SK-N-SH (cell line): ENCODE data around the gene MALRD1. TPM values are rescaled to one million over a fixed set of nuclear protein-coding genes. Genes with fewer than 3 reads are reported as not detected.
"Not testable (repeated sequence)": the region's sequence is repeated elsewhere in the genome, so short reads cannot be mapped to it uniquely, and the experiment has no call there.

Experiments
- CTCF ChIA-PET: fragments of 300-600, 350-600 bp; formaldehyde crosslinking; extraction: SDS; loops from one replicate; lab custom pipeline; 2021; lab: Yijun Ruan, JAX
- POLR2A ChIA-PET: fragments of 350-600 bp; sonication (Branson Sonifier 250); formaldehyde crosslinking; extraction: SDS; loops from one replicate; lab custom pipeline; 2020; ENCODE audit warnings: antibody characterized with exemption, inconsistent platforms; lab: Yijun Ruan, JAX
- DNase-seq: peaks from one replicate; pipeline ENCODE4 v3.0.0; 2012
- H2AFZ ChIP-seq: fragments of 200-600 bp; sonication (generic); 2 replicates; pipeline ENCODE4 v1.8.1; 2016; ENCODE audit warnings: antibody characterized with exemption, mild to moderate bottlenecking, low read depth
- H3F3A ChIP-seq: fragments of 200-600 bp; sonication (generic); replicated peaks from 2 replicates; pipeline ENCODE3; 2016; ENCODE audit warnings: antibody characterized with exemption, mild to moderate bottlenecking; ENCODE audit not compliant: insufficient read depth
- H3K27ac ChIP-seq, 2 experiments: fragments of 200-500 bp in 1 of 2; fragments of 200-600 bp in 1 of 2; sonication (Bioruptor generic) in 1 of 2; sonication (generic), shearing (Covaris generic) in 1 of 2; 2 replicates each; pipeline versions ENCODE4 v1.5.1 to v1.6.1; 2014 to 2016; ENCODE audit warnings: low read depth in 2 of 2, inconsistent platforms in 1 of 2, low read length in 1 of 2, mild to moderate bottlenecking in 1 of 2, mixed read lengths in 1 of 2
- H3K27me3 ChIP-seq: fragments of 200-600 bp; sonication (generic), shearing (Covaris generic); 2 replicates; pipeline ENCODE4 v1.6.1; 2016; ENCODE audit warnings: mixed run types; ENCODE audit not compliant: insufficient read depth
- H3K36me3 ChIP-seq, 2 experiments: fragments of 200-500 bp in 1 of 2; fragments of 200-600 bp in 1 of 2; sonication (Bioruptor generic) in 1 of 2; sonication (generic) in 1 of 2; replicated peaks in 1 of 2; 2 replicates each; pipeline versions ENCODE3 to v1.5.1; 2014 to 2016; ENCODE audit warnings: low read length in 1 of 2, mild to moderate bottlenecking in 1 of 2; ENCODE audit not compliant: insufficient read depth in 2 of 2, control insufficient read depth in 1 of 2
- H3K4me1 ChIP-seq, 2 experiments: fragments of 200-500 bp in 1 of 2; fragments of 200-600 bp in 1 of 2; sonication (Bioruptor generic) in 1 of 2; sonication (generic), shearing (Covaris generic) in 1 of 2; 2 replicates each; pipeline versions ENCODE4 v1.5.1 to v1.6.1; 2014 to 2016; ENCODE audit warnings: low read depth in 1 of 2, low read length in 1 of 2, mixed run types in 1 of 2; ENCODE audit not compliant: insufficient read depth in 2 of 2, control insufficient read depth in 1 of 2
- H3K4me2 ChIP-seq: fragments of 200-600 bp; sonication (generic), shearing (Covaris generic); 2 replicates; pipeline ENCODE4 v1.6.1; 2017; ENCODE audit warnings: mixed run types
- H3K4me3 ChIP-seq, 2 experiments: fragments of 200-500 bp in 1 of 2; fragments of 200-600 bp in 1 of 2; sonication (Bioruptor generic) in 1 of 2; sonication (generic), shearing (Covaris generic) in 1 of 2; 2 replicates each; pipeline versions ENCODE4 v1.5.1 to v1.8.1; 2014 to 2016; ENCODE audit warnings: low read depth in 2 of 2, inconsistent platforms in 1 of 2, low read length in 1 of 2, mild to moderate bottlenecking in 1 of 2, mixed read lengths in 1 of 2, moderate library complexity in 1 of 2
- H3K79me2 ChIP-seq: fragments of 200-600 bp; sonication (generic); 2 replicates; pipeline ENCODE4 v1.8.1; 2017; ENCODE audit warnings: mild to moderate bottlenecking; ENCODE audit not compliant: insufficient read depth
- H3K9ac ChIP-seq: fragments of 200-600 bp; sonication (generic); 2 replicates; pipeline ENCODE4 v1.6.1; 2017; ENCODE audit warnings: mixed run types
- H3K9me2 ChIP-seq: fragments of 200-600 bp; sonication (generic); 2 replicates; pipeline ENCODE4 v1.6.1; 2017; ENCODE audit warnings: mixed run types
- H3K9me3 ChIP-seq: fragments of 200-600 bp; sonication (generic); 2 replicates; pipeline ENCODE4 v1.6.1; 2017; ENCODE audit warnings: mixed run types, mild to moderate bottlenecking, moderate library complexity
- H4K20me1 ChIP-seq: fragments of 200-600 bp; sonication (generic); 2 replicates; pipeline ENCODE4 v1.6.1; 2017; ENCODE audit warnings: mild to moderate bottlenecking, mixed run types; ENCODE audit not compliant: insufficient read depth
- ELF1 ChIP-seq: IDR thresholded peaks from 2 replicates; pipeline ENCODE4 v1.4.0; 2012
- EP300 ChIP-seq, 2 experiments: IDR thresholded peaks; 2 replicates each; pipeline versions ENCODE4 v1.4.0 to v1.6.1; 2012; ENCODE audit warnings: borderline replicate concordance in 1 of 2, low read depth in 1 of 2, low read length in 1 of 2
- FOXJ3 ChIP-seq: sonication (generic); formaldehyde crosslinking; IDR thresholded peaks from 2 replicates; pipeline ENCODE4 v1.5.1; 2020; ENCODE audit warnings: mild to moderate bottlenecking, missing genetic modification reagents
- FOXM1 ChIP-seq: IDR thresholded peaks from 2 replicates; pipeline ENCODE4 v1.4.0; 2012; ENCODE audit warnings: low read depth, mild to moderate bottlenecking
- MXI1 ChIP-seq: IDR thresholded peaks from 2 replicates; pipeline ENCODE4 v1.6.1; 2012; ENCODE audit warnings: mild to moderate bottlenecking, low read depth, low read length, improper control_type of control experiment
- NRF1 ChIP-seq: IDR thresholded peaks from 2 replicates; pipeline ENCODE4 v1.6.1; 2012; ENCODE audit warnings: low read depth, mild to moderate bottlenecking, low read length
- RFX5 ChIP-seq: IDR thresholded peaks from 2 replicates; pipeline ENCODE4 v1.6.1; 2012; ENCODE audit warnings: mild to moderate bottlenecking, improper control_type of control experiment, low read length
- SIN3A ChIP-seq: IDR thresholded peaks from 2 replicates; pipeline ENCODE4 v1.6.1; 2012; ENCODE audit warnings: low read depth, mild to moderate bottlenecking, low read length, moderate library complexity, borderline replicate concordance
- TCF12 ChIP-seq: IDR thresholded peaks from 2 replicates; pipeline ENCODE4 v1.4.0; 2012
- TEAD4 ChIP-seq: IDR thresholded peaks from 2 replicates; pipeline ENCODE4 v1.4.0; 2012; ENCODE audit warnings: mild to moderate bottlenecking, borderline replicate concordance; ENCODE audit not compliant: insufficient read depth
- YY1 ChIP-seq: IDR thresholded peaks from 2 replicates; pipeline ENCODE4 v1.4.0; 2012; ENCODE audit warnings: low read depth, mild to moderate bottlenecking
- WGBS: methylation state at CpG from one replicate; pipeline ENCODE4 v1.1.6; 2017; ENCODE audit warnings: low lambda C conversion rate; 5-methylcytosine and 5-hydroxymethylcytosine counted together
- polyA plus RNA-seq, 3 experiments: library from polyadenylated mRNA; depleted of rRNA; stranded (reverse); fragments of >200 nt; gene quantifications; 2 replicates each; pipeline ENCODE4 v1.2.3, GENCODE V29; 2012
- TF ChIP-seq, protein P1 (sequence below): IDR thresholded peaks from 2 replicates; pipeline ENCODE4 v1.4.0; 2012; ENCODE audit warnings: low read depth
- TF ChIP-seq, protein P2 (sequence below): IDR thresholded peaks from 2 replicates; pipeline ENCODE4 v1.4.0; 2012; ENCODE audit warnings: low read depth, borderline replicate concordance
- TF ChIP-seq, protein P3 (sequence below): fragments of 200-600 bp; sonication (generic); IDR thresholded peaks from 2 replicates; pipeline ENCODE4 v1.6.1; 2017; ENCODE audit warnings: antibody characterized with exemption, mild to moderate bottlenecking, moderate library complexity

The MALRD1 gene
- polyA plus RNA-seq, 1 of the 3 experiments (the other 2 are of a cell fraction): not detected

DNA sequence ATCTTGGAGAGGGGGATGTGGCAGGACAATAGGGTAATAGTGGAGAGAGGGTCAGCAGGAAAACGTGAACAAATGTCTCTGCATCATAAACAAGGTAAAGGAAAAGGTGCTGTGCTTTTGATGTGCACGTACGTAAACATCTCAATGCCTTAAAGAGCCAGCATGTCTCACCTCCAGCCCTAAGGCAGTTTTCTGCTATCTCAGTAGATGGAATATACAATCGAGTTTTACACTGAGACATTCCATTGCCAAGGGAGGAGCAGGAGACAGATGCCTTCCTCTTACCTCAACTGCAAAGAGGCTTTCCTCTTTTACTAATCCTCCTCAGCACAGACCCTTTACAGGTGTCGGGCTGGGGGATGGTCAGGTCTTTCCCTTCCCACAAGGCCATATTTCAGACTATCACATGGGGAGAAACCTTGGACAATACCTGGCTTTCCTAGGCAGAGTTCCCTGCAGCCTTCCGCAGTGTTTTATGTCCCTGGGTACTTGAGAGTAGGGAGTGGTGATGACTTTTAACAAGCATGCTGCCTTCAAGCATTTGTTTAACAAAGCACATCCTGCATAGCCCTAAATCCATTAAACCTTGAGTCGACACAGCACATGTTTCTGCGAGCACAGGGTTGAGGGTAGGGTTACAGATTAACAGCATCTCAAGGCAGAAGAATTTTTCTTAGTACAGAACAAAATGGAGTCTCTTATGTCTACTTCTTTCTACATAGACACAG, 461.6 kb downstream of the MALRD1 start:
- WGBS: 38% methylated on average over 7 of the region's 8 CpGs

DNA sequence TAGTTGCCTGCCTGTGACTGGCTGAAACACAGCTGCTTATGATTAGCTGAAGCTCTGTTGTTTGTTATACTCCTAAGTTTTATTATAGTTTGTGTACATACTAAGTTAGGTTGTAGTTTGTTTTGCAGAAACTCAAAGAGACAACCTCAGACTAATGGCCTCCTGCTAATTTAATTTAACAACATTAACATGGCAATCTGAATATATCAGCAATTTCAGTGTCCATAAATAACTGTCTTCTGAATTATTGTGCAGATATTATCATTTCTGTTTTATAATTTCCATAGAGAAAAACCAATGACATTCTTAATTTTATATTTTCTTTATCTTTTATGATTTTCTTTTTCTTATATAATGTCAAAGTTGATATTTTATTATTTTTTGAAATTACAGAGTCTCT, 469.5 kb downstream of the MALRD1 start:
- no peaks in the 10 kb centered on the region for H3K27me3 ChIP-seq
- H3K9me3 ChIP-seq: no peaks in the 10 kb centered on the region
- no peaks in the 10 kb centered on the region for H3K9me2 ChIP-seq
- H4K20me1 ChIP-seq: no peaks in the 10 kb centered on the region
- ChIA-PET POLR2A (no interaction called here), CTCF (no interaction called here)
- no peak overlapping the region for H3K4me3 ChIP-seq
- H3K9ac ChIP-seq: no peak overlapping the region
- no peak overlapping the region for H3K27ac ChIP-seq
- no peak overlapping the region for H3K4me2 ChIP-seq
- H2AFZ ChIP-seq: no peak overlapping the region
- H3F3A ChIP-seq: no peaks in the 10 kb centered on the region
- H3K79me2 ChIP-seq: no peaks in the 10 kb centered on the region
- H3K4me1 ChIP-seq: no peaks in the 10 kb centered on the region; a peak in 1 of 4 replicates
- peak in 1 of 2 experiments; percentile 42; a peak in 1 of 4 replicates for TF ChIP-seq EP300 (IDR thresholded peaks at IDR 0.05; ENCODE audit: borderline replicate concordance in 1 of 2, low read depth in 1 of 2, low read length in 1 of 2)
- peak; percentile 77; the same call in 1 of the 2 replicates for TF ChIP-seq RFX5
- no peak for TF ChIP-seq NRF1
- DNase-seq: peak; percentile 11
- H3K36me3 ChIP-seq: no peaks in the 10 kb centered on the region

More for the DNA sequence above, 461.6 kb downstream of the MALRD1 start:
- H3K4me2 ChIP-seq, H3K79me2 ChIP-seq, CTCF ChIA-PET, H3K36me3 ChIP-seq, H2AFZ ChIP-seq, H3K4me1 ChIP-seq, H3K9me2 ChIP-seq, H3K4me3 ChIP-seq, H3K27ac ChIP-seq, H3F3A ChIP-seq, H3K9me3 ChIP-seq, POLR2A ChIA-PET, DNase-seq, H3K9ac ChIP-seq, H3K27me3 ChIP-seq, H4K20me1 ChIP-seq: not testable (repeated sequence)

DNA sequence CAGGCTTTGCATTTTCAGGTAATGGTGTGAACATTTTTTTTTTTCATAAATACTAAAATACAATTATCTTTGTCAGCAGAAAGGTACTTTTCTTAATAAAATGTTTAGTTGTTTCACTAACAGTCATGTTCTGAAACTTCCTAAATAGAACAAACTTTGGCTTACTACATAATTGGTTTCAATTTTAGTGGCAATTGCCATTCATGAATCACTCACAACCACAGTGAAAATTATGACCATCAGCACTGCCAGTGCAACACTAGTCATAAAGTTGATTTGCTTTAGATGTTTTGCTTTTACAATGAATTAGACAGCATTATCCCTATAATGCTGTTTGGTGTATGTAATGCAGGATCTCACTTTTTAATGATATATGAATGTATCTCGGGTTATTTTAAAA, 470.0 kb downstream of the MALRD1 start:
- no peak overlapping the region for H3K27ac ChIP-seq
- ChIA-PET POLR2A (no interaction called here), CTCF (no interaction called here)
- no peak overlapping the region for H3K9ac ChIP-seq
- H3K4me3 ChIP-seq: no peak overlapping the region
- H3K4me1 ChIP-seq: no peaks in the 10 kb centered on the region; a peak in 1 of 4 replicates
- no peaks in the 10 kb centered on the region for H3K9me2 ChIP-seq
- WGBS: 30% methylated on average over 1 of the region's 1 CpG
- no peaks in the 10 kb centered on the region for H3K79me2 ChIP-seq
- no peaks in the 10 kb centered on the region for H3K36me3 ChIP-seq
- no peak for TF ChIP-seq YY1
- TF ChIP-seq TCF12: no peak
- no peak for TF ChIP-seq TEAD4
- no peak for TF ChIP-seq ELF1
- TF ChIP-seq FOXM1: no peak
- TF ChIP-seq, protein P1, sequence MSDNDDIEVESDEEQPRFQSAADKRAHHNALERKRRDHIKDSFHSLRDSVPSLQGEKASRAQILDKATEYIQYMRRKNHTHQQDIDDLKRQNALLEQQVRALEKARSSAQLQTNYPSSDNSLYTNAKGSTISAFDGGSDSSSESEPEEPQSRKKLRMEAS: no peak
- TF ChIP-seq, protein P2, sequence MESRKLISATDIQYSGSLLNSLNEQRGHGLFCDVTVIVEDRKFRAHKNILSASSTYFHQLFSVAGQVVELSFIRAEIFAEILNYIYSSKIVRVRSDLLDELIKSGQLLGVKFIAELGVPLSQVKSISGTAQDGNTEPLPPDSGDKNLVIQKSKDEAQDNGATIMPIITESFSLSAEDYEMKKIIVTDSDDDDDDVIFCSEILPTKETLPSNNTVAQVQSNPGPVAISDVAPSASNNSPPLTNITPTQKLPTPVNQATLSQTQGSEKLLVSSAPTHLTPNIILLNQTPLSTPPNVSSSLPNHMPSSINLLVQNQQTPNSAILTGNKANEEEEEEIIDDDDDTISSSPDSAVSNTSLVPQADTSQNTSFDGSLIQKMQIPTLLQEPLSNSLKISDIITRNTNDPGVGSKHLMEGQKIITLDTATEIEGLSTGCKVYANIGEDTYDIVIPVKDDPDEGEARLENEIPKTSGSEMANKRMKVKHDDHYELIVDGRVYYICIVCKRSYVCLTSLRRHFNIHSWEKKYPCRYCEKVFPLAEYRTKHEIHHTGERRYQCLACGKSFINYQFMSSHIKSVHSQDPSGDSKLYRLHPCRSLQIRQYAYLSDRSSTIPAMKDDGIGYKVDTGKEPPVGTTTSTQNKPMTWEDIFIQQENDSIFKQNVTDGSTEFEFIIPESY: no peak
- TF ChIP-seq, protein P3, sequence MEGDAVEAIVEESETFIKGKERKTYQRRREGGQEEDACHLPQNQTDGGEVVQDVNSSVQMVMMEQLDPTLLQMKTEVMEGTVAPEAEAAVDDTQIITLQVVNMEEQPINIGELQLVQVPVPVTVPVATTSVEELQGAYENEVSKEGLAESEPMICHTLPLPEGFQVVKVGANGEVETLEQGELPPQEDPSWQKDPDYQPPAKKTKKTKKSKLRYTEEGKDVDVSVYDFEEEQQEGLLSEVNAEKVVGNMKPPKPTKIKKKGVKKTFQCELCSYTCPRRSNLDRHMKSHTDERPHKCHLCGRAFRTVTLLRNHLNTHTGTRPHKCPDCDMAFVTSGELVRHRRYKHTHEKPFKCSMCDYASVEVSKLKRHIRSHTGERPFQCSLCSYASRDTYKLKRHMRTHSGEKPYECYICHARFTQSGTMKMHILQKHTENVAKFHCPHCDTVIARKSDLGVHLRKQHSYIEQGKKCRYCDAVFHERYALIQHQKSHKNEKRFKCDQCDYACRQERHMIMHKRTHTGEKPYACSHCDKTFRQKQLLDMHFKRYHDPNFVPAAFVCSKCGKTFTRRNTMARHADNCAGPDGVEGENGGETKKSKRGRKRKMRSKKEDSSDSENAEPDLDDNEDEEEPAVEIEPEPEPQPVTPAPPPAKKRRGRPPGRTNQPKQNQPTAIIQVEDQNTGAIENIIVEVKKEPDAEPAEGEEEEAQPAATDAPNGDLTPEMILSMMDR: no peak
- no peak for TF ChIP-seq FOXJ3 (CRISPR knock-in tag)
- TF ChIP-seq SIN3A: no peak
- no peak for TF ChIP-seq MXI1
- no peaks in the 10 kb centered on the region for H3K9me3 ChIP-seq
- no peak overlapping the region for H3K4me2 ChIP-seq
- H4K20me1 ChIP-seq: no peaks in the 10 kb centered on the region
- no peak overlapping the region for H2AFZ ChIP-seq
- no peak for DNase-seq
- H3F3A ChIP-seq: no peaks in the 10 kb centered on the region
- no peaks in the 10 kb centered on the region for H3K27me3 ChIP-seq
